ENCODE results near the gene RCSD1. TPM values are rescaled to one million over a fixed set of nuclear protein-coding genes. Genes with fewer than 3 reads are reported as not detected.

RCSD1 gene
- total and polyA plus RNA-seq, 10 of the 15 experiments (the other 5 are each of a cell fraction or from before 2014, with no cell fraction given), result 11.4 to 78.3 (median 71.6) TPM

DNA sequence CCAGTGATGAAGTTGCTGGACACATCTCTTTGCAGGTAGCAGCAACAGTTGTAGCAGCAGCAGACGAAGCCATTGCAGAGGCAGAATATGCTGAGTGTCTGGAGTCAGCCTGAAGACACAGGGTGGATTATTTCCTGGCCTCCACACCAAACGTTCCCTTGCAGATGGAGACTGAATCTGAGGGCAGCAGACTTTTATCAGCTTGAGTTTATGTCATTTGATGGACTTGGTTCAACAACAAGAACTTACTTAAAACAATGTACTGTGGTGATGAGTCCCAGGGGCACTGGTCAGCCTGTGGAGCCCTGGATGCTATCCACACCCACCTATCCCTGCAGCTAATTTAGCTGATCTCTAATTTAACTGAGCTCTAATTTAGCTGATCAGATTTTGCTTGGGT is 74.7 kb downstream of the RCSD1 start:
- no peak overlapping the region for H3K9ac ChIP-seq (ENCODE audit: control insufficient read depth, insufficient read depth, low read length)
- TF ChIP-seq HDAC6 (IDR thresholded peaks at IDR 0.05; ENCODE audit: unreplicated experiment) (no peak), YY1 (IDR thresholded peaks at IDR 0.05; ENCODE audit: low read depth, low read length) (no peak), YBX1 (IDR thresholded peaks at IDR 0.05) (no peak), SMAD1 (IDR thresholded peaks at IDR 0.05; ENCODE audit: low read depth, partially characterized antibody) (no peak), SUPT20H (IDR thresholded peaks at IDR 0.05; ENCODE audit: borderline replicate concordance, control insufficient read depth, low read depth, low read length) (no peak), SPI1 (IDR thresholded peaks at IDR 0.05; ENCODE audit: borderline replicate concordance, insufficient read depth, low read depth, low read length) (no peak), RBBP5 (conservative IDR thresholded peaks at IDR 0.05) (no peak), ZSCAN29 (IDR thresholded peaks at IDR 0.05) (no peak), EP300 (IDR thresholded peaks at IDR 0.05; ENCODE audit: borderline replicate concordance in 1 of 2, control insufficient read depth in 1 of 2, low read depth in 2 of 2, low read length in 2 of 2) (no peak), EGR1 (IDR thresholded peaks at IDR 0.05; ENCODE audit: borderline replicate concordance in 1 of 2, low read depth in 2 of 2, low read length in 2 of 2) (no peak), MEF2B (IDR thresholded peaks at IDR 0.05; ENCODE audit: partially characterized antibody, poor library complexity, severe bottlenecking) (no peak)
- TF ChIP-seq, protein P1, sequence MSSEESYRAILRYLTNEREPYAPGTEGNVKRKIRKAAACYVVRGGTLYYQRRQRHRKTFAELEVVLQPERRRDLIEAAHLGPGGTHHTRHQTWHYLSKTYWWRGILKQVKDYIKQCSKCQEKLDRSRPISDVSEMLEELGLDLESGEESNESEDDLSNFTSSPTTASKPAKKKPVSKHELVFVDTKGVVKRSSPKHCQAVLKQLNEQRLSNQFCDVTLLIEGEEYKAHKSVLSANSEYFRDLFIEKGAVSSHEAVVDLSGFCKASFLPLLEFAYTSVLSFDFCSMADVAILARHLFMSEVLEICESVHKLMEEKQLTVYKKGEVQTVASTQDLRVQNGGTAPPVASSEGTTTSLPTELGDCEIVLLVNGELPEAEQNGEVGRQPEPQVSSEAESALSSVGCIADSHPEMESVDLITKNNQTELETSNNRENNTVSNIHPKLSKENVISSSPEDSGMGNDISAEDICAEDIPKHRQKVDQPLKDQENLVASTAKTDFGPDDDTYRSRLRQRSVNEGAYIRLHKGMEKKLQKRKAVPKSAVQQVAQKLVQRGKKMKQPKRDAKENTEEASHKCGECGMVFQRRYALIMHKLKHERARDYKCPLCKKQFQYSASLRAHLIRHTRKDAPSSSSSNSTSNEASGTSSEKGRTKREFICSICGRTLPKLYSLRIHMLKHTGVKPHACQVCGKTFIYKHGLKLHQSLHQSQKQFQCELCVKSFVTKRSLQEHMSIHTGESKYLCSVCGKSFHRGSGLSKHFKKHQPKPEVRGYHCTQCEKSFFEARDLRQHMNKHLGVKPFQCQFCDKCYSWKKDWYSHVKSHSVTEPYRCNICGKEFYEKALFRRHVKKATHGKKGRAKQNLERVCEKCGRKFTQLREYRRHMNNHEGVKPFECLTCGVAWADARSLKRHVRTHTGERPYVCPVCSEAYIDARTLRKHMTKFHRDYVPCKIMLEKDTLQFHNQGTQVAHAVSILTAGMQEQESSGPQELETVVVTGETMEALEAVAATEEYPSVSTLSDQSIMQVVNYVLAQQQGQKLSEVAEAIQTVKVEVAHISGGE (CRISPR knock-in tag; IDR thresholded peaks at IDR 0.05), result no peak
- TF ChIP-seq, protein P2, sequence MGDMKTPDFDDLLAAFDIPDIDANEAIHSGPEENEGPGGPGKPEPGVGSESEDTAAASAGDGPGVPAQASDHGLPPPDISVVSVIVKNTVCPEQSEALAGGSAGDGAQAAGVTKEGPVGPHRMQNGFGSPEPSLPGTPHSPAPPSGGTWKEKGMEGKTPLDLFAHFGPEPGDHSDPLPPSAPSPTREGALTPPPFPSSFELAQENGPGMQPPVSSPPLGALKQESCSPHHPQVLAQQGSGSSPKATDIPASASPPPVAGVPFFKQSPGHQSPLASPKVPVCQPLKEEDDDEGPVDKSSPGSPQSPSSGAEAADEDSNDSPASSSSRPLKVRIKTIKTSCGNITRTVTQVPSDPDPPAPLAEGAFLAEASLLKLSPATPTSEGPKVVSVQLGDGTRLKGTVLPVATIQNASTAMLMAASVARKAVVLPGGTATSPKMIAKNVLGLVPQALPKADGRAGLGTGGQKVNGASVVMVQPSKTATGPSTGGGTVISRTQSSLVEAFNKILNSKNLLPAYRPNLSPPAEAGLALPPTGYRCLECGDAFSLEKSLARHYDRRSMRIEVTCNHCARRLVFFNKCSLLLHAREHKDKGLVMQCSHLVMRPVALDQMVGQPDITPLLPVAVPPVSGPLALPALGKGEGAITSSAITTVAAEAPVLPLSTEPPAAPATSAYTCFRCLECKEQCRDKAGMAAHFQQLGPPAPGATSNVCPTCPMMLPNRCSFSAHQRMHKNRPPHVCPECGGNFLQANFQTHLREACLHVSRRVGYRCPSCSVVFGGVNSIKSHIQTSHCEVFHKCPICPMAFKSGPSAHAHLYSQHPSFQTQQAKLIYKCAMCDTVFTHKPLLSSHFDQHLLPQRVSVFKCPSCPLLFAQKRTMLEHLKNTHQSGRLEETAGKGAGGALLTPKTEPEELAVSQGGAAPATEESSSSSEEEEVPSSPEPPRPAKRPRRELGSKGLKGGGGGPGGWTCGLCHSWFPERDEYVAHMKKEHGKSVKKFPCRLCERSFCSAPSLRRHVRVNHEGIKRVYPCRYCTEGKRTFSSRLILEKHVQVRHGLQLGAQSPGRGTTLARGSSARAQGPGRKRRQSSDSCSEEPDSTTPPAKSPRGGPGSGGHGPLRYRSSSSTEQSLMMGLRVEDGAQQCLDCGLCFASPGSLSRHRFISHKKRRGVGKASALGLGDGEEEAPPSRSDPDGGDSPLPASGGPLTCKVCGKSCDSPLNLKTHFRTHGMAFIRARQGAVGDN (IDR thresholded peaks at IDR 0.05), result no peak
- TF ChIP-seq, protein P3, sequence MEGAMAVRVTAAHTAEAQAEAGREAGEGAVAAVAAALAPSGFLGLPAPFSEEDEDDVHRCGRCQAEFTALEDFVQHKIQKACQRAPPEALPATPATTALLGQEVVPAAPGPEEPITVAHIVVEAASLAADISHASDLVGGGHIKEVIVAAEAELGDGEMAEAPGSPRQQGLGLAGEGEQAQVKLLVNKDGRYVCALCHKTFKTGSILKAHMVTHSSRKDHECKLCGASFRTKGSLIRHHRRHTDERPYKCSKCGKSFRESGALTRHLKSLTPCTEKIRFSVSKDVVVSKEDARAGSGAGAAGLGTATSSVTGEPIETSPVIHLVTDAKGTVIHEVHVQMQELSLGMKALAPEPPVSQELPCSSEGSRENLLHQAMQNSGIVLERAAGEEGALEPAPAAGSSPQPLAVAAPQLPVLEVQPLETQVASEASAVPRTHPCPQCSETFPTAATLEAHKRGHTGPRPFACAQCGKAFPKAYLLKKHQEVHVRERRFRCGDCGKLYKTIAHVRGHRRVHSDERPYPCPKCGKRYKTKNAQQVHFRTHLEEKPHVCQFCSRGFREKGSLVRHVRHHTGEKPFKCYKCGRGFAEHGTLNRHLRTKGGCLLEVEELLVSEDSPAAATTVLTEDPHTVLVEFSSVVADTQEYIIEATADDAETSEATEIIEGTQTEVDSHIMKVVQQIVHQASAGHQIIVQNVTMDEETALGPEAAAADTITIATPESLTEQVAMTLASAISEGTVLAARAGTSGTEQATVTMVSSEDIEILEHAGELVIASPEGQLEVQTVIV (IDR thresholded peaks at IDR 0.05; ENCODE audit: borderline replicate concordance, partially characterized antibody), result no peak
- H3K4me2 ChIP-seq (ENCODE audit: control insufficient read depth, insufficient read depth), result no peak overlapping the region
- intact Hi-C loops (cut with micrococcal nuclease; ENCODE audit: unreplicated experiment), result no loop called here
- no peak for DNase-seq (ENCODE audit: low read depth, low spot score)
- H3K4me3 ChIP-seq, result no peak overlapping the region
- H3K9me3 ChIP-seq (replicated peaks; ENCODE audit: control insufficient read depth, insufficient read depth, low read length), result no peaks in the 10 kb centered on the region
- ChIA-PET SMC1A (ENCODE audit: uncharacterized antibody, unreplicated experiment) (interaction anchor here (1.1 to 5.6 kb wide), 3 partner anchors 9 to 88 kb away, joined by 3 to 29 read pairs (median 3); no protein-coding TSS in a partner anchor), RAD21 (ENCODE audit: unreplicated experiment) (interaction anchor here (2.6 kb wide), 1 partner anchor 11 kb away, joined by 6 read pairs; no protein-coding TSS in a partner anchor), POLR2A (no interaction called here), CTCF (interaction anchor here (0.6 to 3.0 kb wide), 3 partner anchors 11 to 115 kb away, joined by 4 to 14 read pairs (median 13); no protein-coding TSS in a partner anchor)
- 86% methylated on average over 2 of the region's 2 CpGs for WGBS (ENCODE audit: insufficient coverage, insufficient replicate concordance, low lambda C conversion rate, missing lambda C conversion rate)
- no peak overlapping the region for H2AFZ ChIP-seq (ENCODE audit: control insufficient read depth, low read depth, low read length)
- no peak for ATAC-seq
- in situ Hi-C loops (cut with MboI), result no loop called here
- no peaks in the 10 kb centered on the region for H4K20me1 ChIP-seq (ENCODE audit: control insufficient read depth, insufficient read depth)
- H3K27me3 ChIP-seq (replicated peaks in 1 of 2; ENCODE audit: control insufficient read depth in 2 of 2, insufficient read depth in 2 of 2, low read length in 1 of 2), result no peaks in the 10 kb centered on the region
- peaks cover 0 to 29% of the 10 kb centered on the region in 2 experiments for H3K36me3 ChIP-seq (ENCODE audit: control insufficient read depth in 2 of 2, insufficient read depth in 2 of 2, low read length in 1 of 2)
- no peak overlapping the region for H3K27ac ChIP-seq (ENCODE audit: control insufficient read depth, insufficient read depth)
- no peaks in the 10 kb centered on the region for H3K79me2 ChIP-seq (ENCODE audit: control insufficient read depth, insufficient read depth, low read length)
- BruUV-seq (replicated peaks), result no TSS peak
- peaks cover 39% of the 10 kb centered on the region for H3K4me1 ChIP-seq (ENCODE audit: control insufficient read depth, insufficient read depth, low read length)
- FAIRE-seq, result no peak

Measured in GM12878 (cell line).